Heart right ventricle (tissue), 16 donors: ENCODE measurements around the gene LDB2. TPM values are rescaled to one million over a fixed set of nuclear protein-coding genes. Genes with fewer than 3 reads are reported as not detected.

Experiments
- ATAC-seq, 8 donors: fragments of 200-7000 bp; cut with Tn5 transposase; one replicate each; pipeline ENCODE4 v1.9.1; 2020; ENCODE audit warnings: mild to moderate bottlenecking in 8 of 8, moderate library complexity in 8 of 8, moderate number of reproducible peaks in 1 of 8
- DNase-seq, 2 donors: peaks; one replicate each; pipeline ENCODE4 v3.0.0-alpha.2; 2020
- H3K27ac ChIP-seq, 10 donors: fragments of 200-600 bp; sonication (generic) in 2 of 10; one replicate each; pipeline versions ENCODE4 v1.5.0 to v1.8.0; 2020 to 2022; ENCODE audit warnings: mild to moderate bottlenecking in 3 of 10
- H3K27me3 ChIP-seq, 7 donors: fragments of 200-600 bp; one replicate each; pipeline ENCODE4 v1.8.0; 2021 to 2022; ENCODE audit warnings: mild to moderate bottlenecking in 2 of 7
- H3K36me3 ChIP-seq, 9 donors: fragments of 200-600 bp; sonication (generic) in 1 of 9; one replicate each; pipeline versions ENCODE4 v1.5.0 to v1.8.0; 2020 to 2022; ENCODE audit warnings: mild to moderate bottlenecking in 2 of 9
- H3K4me1 ChIP-seq, 9 donors: fragments of 200-600 bp; sonication (generic) in 1 of 9; one replicate each; pipeline versions ENCODE4 v1.5.0 to v1.8.0; 2020 to 2022; ENCODE audit warnings: mild to moderate bottlenecking in 4 of 9
- H3K4me3 ChIP-seq, 10 donors: fragments of 200-600 bp; sonication (generic) in 2 of 10; one replicate each; pipeline versions ENCODE4 v1.5.0 to v1.8.0; 2020 to 2022; ENCODE audit warnings: mild to moderate bottlenecking in 7 of 10, moderate library complexity in 2 of 10
- H3K9me3 ChIP-seq, 11 donors: fragments of 200-600 bp in 10 of 11; sonication (generic) in 2 of 11; one replicate each; pipeline versions ENCODE4 v1.5.0 to v1.8.0; 2013 to 2022; ENCODE audit warnings: mild to moderate bottlenecking in 2 of 11, control low read depth in 1 of 11, moderate library complexity in 1 of 11
- CTCF ChIP-seq, 9 donors: fragments of 200-600 bp; sonication (generic) in 2 of 9; IDR thresholded peaks; one replicate each; pipeline versions ENCODE4 v1.5.0 to v1.8.0; 2021 to 2022; ENCODE audit warnings: antibody characterized with exemption in 9 of 9, mild to moderate bottlenecking in 5 of 9, moderate library complexity in 1 of 9
- WGBS, 2 donors: extraction: QIAGEN DNeasy Blood & Tissue Kit; methylation state at CpG; one replicate each; pipeline ENCODE4 v1.1.7; 2013; ENCODE audit warnings: inconsistent platforms in 1 of 2; 5-methylcytosine and 5-hydroxymethylcytosine counted together
- intact Hi-C, 10 donors: fragments of 100-400 bp; cut with DNase I; formaldehyde crosslinking; loops; one replicate each; pipeline versions ENCODE4 v1.11.1 to v1.14.2; 2022
- polyA plus RNA-seq, 2 donors: library from polyadenylated mRNA; stranded (reverse); fragments of 200-250 nt; gene quantifications; one replicate each; pipeline ENCODE4 v1.2.3, GENCODE V29; 2013
- total RNA-seq, 10 donors: library from RNA; stranded (reverse); fragmentation: NEBNext Ultra II Directional in 3 of 10; extraction: Animal tissue kit (Norgen Biotek cat#: 25700) in 3 of 10; gene quantifications; one replicate each; pipeline versions ENCODE4 v1.2.1 to v1.2.4, GENCODE V29; 2021 to 2023
- donor health status: Arrhythmogenic right ventricular cardiomyopathy.
- donor health status: ischemic (EF 13 %, LVEDD 7.1; RV severe dilation, severe dysfunction).
- donor health status: healthy with polysubstance abuse.
- donor health status: DM: no; HTN: yes; CAD: no.
- donor health status: DM: no; HTN: no; CAD: no.
- donor health status: ischemic (EF 25% LVEDD 6.9; RV normal size, moderate dysfunction).
- donor health status: ischemic (EF 25% LVEDD 5.7; RV mildly dilated, moderate dysfunction).
- donor health status: healthy.
- donor health status: DM: yes; HTN: yes; CAD: no.
- donor health status: Ischemic cardiomyopathy.
- donor health status: ischemic (EF 35%, LVEDD 5.7; RV mildly dilated, moderate dysfunction).
- donor health status: nonischemic (EF 11% LVEDD 7.7; RV severe dilation, severe dysfunction).
- donor health status: DM: yes; HTN: yes; CAD: no.
- donor health status: PGD.
- donor health status: ischemic (EF 29% LVEDD 5.4; RV normal size, mild dysfunction).
- donor health status: nonischemic (EF 23%, LVEDD 6.1; RV moderate dilation, normal function).

LDB2 gene
- total and polyA plus RNA-seq, 12 donors = 14.5 to 43.3 (median 23.5) TPM

DNA sequence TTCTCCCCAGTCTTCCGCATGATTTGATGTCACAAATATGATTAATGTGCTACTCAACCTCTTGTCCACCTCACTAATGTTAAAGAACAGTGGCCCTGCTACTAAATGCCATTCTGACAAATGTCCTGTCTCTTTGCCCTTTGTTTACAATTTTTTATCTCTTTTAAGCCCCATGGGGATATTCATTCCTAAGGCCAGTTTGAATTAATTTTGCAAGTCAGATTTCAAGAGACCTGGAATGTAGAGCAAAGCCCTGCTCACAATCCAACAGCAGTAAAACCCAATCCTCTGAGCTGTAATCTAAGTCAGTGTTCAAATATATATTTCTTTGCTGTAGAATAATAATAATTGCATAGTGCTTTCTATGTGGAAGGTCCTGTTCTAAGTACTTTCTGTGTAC is 81.2 kb downstream of the LDB2 start:
- H3K27me3 ChIP-seq = no peaks in the 10 kb centered on the region
- DNase-seq (no peak), ATAC-seq (no peak)
- no peak for TF ChIP-seq CTCF (IDR thresholded peaks at IDR 0.05)
- peaks cover 0 to 42% (median 7%) of the 10 kb centered on the region in 9 donors for H3K4me1 ChIP-seq
- peaks cover 0 to 6% (median 0%) of the 10 kb centered on the region in 9 donors for H3K36me3 ChIP-seq
- H3K9me3 ChIP-seq = no peaks in the 10 kb centered on the region
- WGBS, 2 donors = 91 to 97% methylated on average over 1 of the region's 1 CpG
- intact Hi-C loops = loop anchor here in 1 of 10 donors (10.0 kb wide), 1 partner anchor 78 kb away; the partner anchor contains the start of gene LDB2
- H3K27ac ChIP-seq = no peak overlapping the region
- H3K4me3 ChIP-seq = no peak overlapping the region

DNA sequence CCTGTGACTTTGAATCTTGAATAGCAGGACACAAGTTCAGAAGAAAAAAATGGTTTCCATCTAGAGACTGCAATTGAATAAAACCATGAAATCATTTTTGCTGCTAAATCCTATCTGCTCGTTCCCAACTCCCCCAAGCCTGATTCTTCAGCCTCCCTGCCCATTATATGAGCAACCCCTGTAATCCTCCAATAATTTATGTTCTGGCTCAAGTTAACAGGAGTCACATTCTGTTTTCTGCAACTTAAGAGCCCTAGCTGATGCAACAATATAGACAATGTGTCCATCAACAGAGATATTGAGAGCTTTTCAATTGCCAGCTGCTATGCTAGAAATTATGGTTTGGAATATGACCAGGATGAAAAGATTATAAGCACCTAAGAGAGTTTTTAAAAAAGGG is 84.1 kb downstream of the LDB2 start:
- H3K4me1 ChIP-seq = peaks cover 0 to 30% (median 1%) of the 10 kb centered on the region in 9 donors
- peaks cover 0 to 9% (median under 1%) of the 10 kb centered on the region in 11 donors for H3K9me3 ChIP-seq
- ATAC-seq (no peak), DNase-seq (no peak)
- H3K27me3 ChIP-seq = no peaks in the 10 kb centered on the region
- WGBS, 2 donors = 88 to 98% methylated on average over 1 of the region's 1 CpG
- H3K27ac ChIP-seq = peak overlapping the region in 1 of 10 donors; percentile 4
- intact Hi-C loops = loop anchor here in 1 of 10 donors (10.0 kb wide), 1 partner anchor 80 kb away; the partner anchor contains the start of gene LDB2
- TF ChIP-seq CTCF (IDR thresholded peaks at IDR 0.05) = no peak
- no peak overlapping the region for H3K4me3 ChIP-seq
- H3K36me3 ChIP-seq = peaks cover 0 to 14% (median 0%) of the 10 kb centered on the region in 9 donors

DNA sequence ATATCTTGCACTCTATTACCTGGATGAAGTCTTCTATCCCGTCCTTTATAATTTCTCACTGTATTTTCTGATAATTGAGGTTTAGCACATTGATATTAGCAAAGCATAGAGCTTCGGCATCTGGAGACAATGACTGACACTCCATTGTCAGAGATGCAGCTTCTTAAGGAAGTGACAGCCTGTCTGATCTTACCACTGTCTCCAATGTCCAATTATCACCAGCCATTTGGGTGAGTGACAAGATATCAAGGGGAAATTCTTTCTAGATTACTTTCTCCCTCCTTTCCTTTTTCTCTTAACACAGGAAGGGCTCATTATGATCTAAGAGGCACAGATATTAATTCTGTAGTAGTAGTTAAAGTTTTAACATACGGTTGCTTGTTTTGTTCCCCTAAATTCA is 86.4 kb downstream of the LDB2 start:
- Histone ChIP-seq H3K4me1 (peaks cover 0 to 17% (median 0%) of the 10 kb centered on the region in 9 donors), H3K4me3 (no peak overlapping the region), H3K9me3 (peaks cover 0 to 16% (median 6%) of the 10 kb centered on the region in 11 donors), H3K27me3 (no peaks in the 10 kb centered on the region), H3K36me3 (peaks cover 0 to 14% (median 0%) of the 10 kb centered on the region in 9 donors), H3K27ac (no peak overlapping the region)
- intact Hi-C loops = loop anchor here in 1 of 10 donors (10.0 kb wide), 1 partner anchor 83 kb away; the partner anchor contains the start of gene LDB2
- ATAC-seq = no peak
- WGBS, 2 donors = 60 to 67% methylated on average over 3 of the region's 3 CpGs
- no peak for DNase-seq
- no peak for TF ChIP-seq CTCF (IDR thresholded peaks at IDR 0.05)

DNA sequence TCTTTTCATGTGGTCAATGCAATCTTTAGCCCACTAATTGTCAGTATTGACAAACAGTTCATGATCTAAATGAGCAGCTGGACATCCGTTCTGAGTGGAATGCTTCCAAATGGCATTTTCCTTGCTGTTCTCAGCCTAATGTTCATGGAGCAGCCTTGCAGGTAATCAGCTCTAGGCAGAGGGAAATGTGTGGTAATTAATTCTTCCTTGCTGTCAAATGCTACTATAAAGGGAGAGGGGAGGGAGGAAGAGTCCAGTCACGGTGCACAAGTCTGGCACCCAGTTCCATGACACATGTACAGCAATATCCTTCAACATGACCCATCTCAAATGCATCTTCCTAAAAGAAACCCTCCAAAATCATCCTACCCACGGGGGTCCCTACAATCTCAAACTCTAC is 88.5 kb downstream of the LDB2 start:
- Histone ChIP-seq H3K4me3 (no peak overlapping the region), H3K9me3 (peaks cover 0 to 16% (median 6%) of the 10 kb centered on the region in 11 donors), H3K4me1 (peaks cover 0 to 10% (median 0%) of the 10 kb centered on the region in 9 donors), H3K36me3 (peaks cover 0 to 27% (median 0%) of the 10 kb centered on the region in 9 donors), H3K27me3 (no peaks in the 10 kb centered on the region), H3K27ac (no peak overlapping the region)
- DNase-seq (no peak), ATAC-seq (no peak)
- TF ChIP-seq CTCF (IDR thresholded peaks at IDR 0.05) = no peak
- WGBS, 2 donors = 71 to 74% methylated on average over 3 of the region's 3 CpGs
- intact Hi-C loops = loop anchor here in 1 of 10 donors (10.0 kb wide), 1 partner anchor 85 kb away; the partner anchor contains the start of gene LDB2
